ENCODE data around the gene FAM180A.
"Not testable (repeated sequence)": the region's sequence is repeated elsewhere in the genome, so short reads cannot be mapped to it uniquely, and the experiment has no call there.

FAM180A gene

DNA sequence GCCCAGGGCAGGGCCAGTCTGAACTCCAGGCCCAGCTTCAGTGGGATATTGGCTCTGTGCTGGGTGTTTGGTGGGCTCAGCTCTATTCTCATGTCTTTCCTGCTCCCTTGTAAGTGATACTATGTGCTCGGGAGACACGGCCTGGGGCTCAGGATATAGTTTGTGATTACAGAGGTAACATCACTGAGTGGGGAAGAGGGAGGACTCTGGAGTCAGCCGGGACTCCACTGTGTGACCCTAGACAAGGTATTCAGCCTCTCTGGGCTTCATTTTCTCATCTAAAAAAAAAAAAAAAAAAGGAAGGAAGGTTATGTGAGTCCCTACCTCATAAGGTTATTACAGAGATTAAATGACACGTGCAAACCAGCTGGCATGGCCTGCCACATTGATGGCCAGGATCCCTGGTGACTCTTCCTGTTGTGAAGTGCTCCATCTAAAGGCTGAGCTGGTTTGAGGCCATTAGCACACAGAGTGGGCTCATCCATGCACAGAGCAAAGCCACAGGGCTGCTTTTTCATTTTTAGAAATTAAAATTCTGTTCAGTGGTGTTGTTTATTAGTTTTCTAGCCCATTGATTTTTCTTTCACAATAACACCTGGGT lies 36.3 kb downstream of the FAM180A start:
- DNase-seq: no peak

DNA sequence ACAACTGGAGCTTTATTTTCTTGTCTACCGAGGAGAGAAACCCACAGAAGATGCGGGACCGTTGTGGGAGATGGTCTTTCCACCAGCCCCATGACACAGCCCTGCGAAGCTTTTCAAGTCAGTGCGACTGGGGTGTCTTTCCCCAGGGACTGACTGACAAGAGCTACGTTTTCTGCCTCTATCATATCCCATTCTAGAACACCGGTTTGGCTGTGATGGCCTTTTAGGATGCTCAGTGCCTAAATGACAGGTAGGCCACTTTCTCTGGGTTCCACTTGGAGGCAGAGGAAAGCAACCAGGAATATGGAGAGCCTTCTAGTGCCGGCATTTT lies 37.5 kb downstream of the FAM180A start:
- no peak for DNase-seq

DNA sequence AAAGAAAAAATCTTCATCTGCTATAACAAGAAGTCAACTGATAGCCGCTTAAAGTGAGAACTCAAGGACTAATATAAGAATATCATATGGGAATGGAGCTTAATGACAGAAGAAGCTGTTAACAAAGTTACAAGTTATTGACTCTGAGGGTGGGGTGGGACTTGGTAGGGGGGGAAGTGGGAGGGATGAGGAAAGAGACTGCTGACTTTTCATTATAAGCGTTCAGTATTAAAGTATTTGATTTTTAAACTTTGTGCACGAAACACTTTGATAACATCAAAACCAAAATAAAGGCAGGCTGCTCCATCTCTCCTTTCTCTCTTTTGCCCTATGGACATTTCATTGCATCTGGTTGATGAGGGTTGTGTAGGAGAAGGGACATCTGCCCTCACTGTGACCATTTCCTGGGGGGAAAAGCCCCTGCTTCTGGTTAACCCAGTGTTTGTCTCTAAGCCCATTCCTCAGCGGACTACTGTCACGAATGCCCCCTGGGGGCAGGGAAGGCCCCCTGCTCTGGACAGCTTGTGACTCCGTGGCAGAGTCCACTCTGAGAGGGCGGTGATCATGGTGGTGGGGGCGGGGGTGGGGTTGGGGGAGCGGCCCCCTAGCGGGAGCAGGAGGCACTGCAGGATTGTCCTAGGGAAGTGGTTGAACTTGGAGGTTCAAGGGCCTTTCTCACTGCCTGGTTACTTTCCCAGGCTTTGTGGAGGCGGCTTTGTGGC lies 38.0 kb downstream of the FAM180A start:
- DNase-seq: no peak

DNA sequence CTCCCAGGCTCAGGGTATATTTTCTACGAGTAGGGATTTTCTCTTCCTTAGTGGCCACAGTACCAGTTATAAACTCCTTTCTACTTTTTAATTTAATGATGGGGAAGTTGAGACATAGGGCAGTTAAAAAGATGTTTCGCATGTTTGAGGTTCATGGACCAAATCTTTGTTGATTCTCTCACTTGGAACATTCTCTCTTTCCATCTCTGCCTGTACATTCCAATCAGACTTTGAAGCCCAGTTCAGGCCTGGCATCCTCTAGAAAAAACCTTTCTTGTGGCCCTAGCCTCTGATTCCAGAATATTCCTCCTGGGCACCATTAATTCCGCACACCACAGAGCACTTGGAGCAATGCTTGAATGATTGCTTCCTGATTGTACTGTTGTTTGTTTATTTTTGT lies 39.1 kb downstream of the FAM180A start:
- no peak for DNase-seq

DNA sequence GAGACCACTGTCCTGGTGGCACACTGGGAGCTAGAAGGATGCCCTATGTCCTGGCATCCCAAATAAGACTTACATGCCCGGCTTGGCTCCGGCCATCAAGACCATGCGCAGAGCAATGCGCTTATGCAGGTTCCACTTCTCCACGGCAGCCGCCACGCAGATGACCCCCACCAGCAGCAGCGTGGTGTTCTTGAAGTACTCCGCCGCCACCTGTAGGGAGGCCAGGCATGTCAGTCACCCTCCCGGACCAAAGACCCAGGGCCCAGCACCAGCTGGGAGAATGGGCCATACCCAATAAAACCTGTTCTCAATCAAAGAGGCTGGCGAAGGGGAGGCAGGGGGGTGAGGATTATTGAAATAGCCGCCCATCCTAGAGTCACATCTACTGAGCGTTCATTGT lies 40.6 kb downstream of the FAM180A start:
- DNase-seq: no peak

DNA sequence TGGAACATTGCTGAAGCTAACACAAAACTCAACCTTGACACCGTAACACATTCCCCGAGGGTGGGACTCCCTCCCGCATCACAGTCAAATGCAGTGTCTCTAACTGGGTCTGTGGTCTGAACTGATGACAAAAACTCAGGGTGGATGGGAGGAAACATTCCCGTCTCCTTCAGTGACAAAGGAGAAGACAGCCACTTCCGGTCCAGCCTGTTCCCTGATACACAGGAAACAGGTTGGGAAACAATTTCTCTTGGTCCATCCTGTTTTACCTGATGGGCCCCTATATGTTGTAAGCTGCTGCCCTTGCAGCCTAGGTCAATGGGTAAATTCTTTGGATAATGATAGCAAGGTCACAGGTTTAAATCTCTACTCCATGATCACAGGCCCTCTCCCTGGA lies 41.0 kb downstream of the FAM180A start:
- no peak for DNase-seq

DNA sequence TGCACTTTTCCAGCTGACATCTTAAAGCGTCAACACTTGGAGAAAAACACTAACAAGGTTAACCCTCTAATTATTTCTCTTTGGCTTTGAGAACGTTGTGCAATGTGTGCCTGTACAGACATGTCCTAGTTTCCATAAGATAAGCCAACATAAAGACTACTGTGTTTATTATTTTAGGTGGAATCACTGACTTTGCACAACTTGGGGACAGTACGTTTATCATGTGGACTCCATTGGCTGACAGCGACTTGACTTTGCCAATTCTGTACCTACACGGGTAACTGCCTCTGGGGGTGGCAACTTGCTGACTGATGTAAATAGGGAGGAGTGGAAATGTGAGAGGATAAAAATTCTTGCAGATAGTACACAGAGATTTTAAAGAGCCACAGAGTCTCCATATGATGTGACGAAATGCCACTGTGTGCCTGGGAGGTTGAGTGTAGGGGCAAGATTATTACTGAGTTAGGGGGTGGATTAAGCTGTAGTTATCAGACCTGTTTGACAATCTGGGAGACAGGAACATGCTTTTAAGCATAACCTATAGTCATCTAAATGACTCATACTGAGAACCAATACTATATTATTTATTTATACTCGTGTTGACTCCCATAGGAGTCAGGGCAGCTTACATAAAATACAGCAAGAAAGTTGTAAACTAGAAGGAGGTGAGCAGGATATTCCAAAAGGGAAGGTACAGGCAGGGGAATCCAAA lies 41.6 kb downstream of the FAM180A start:
- no peak for DNase-seq

DNA sequence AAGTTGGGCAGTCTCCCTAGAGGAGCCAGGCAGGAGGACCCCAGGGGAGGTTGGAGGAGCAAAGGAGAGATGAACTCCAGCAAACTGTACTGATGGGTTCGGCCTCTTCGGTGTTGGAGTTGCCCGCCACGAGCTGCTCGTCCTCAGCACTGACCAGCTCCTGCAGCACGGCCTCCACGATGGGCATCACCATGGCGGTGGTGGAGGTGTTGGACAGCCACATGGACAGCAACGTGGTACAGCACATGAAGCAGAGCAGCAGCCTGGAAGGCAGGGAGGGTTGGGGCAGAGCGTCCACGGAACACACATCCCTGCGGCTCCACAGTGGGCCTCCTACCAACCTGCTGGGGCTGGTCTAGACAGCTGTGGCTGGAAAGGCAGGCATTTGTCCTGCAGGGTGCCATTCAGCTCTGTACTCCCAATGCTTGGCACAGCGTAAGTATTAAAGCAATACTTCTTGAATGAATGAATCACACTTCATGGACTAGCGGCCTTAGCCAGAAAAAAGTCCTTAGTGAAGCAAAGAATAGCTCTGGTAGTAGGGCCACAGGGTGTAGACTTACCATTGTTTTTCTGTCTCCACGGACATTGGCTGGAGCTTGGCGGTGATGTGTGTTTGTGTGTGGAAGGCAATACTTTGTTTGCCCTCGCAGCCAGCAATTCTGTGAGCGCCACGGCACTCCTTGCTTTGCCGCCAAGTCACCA lies 42.4 kb downstream of the FAM180A start:
- DNase-seq: no peak

DNA sequence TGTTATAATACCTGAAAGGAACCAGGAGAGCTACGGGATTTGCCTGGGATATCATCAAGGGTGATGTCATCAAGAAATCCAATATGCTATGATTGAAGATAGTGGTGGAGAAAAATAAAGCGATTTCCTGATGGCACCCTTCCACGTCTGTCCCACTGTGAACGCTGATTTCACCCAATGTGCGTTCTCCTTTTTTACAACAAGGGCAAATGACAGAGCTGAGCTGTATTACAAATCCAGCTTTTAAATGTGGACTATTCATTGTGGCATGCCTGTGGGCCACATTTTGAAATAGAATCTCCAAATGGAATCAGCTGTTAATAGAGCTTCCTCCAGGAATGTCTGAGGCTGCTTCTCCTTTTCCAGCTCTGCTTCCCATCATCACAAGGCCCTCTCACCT lies 43.9 kb downstream of the FAM180A start:
- DNase-seq: no peak

DNA sequence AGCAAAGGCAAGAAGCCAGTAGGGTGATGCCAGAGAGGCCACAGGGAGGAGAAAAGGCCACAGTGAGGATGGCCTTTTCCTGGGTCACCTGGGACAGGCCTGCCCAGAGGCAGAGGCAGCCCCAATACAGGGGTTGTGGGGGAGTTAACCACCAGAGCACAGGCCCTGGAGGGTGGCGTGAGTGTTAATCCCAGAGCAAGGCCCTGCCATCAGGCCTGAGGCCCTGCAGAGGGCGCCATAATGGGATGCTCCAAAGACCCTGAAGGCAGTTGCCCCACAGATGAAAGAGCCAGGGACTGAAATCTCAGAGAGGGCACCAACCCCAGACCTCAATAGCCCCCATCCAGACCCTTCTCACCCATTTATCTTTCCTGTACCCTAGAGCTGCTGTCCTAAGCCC lies 44.5 kb downstream of the FAM180A start:
- DNase-seq: no peak

DNA sequence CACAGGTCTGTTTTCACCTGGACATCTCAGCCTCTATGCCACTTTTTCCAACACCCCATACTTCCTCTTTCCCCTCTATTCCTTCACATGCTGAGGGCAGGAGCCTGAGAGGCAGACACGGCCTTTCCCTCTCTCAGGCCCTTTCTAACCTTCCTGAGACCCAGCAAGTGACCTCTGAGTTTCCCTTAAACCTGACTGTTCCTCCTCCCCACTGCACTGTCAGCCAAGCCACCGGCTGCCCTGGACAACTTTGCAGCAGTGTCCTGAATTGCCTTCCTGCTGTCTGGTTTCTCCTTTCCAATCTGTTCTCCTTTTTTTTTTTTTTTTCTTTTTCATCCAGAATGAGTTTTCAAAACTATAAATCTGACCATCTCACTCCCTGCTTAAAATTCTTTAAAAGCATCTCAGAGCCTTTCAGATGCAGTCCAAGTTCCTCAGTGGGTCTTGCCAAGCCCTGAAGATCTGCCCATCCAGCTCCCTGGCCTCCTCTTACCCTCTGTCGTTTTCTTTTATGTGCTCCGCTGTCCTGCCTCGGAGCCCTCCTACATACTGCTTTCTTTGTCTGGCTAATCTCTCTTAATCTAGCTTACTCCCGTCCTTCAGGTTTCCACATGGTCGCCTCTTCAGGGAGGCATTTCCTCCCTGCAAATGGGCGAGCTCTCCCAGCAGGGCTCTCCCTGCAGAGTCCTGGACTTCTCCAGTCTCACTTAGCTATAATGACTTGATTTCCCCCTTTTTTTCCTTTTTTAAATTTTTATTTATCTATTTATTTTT lies 51.1 kb downstream of the FAM180A start:
- DNase-seq: no peak

DNA sequence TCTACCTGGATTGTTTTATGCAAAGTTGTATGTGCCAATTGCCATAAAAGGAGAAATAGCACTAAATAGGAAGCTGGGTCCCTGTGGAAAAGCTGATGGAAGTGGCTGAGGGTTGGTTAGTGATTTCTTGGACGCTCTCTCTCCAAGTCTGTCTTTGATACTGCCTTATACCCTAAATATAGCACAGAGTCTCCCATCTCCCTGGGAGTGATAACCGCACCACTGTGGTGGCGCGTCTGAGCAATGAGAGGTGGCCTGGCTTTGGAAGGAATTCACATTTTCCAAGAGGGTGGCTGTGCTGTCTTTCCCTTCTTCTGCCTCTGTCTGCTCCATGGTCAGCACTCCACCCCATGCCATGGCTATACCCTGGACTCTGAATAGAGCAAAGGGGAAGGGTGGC lies 55.1 kb downstream of the FAM180A start:
- no peak for DNase-seq

DNA sequence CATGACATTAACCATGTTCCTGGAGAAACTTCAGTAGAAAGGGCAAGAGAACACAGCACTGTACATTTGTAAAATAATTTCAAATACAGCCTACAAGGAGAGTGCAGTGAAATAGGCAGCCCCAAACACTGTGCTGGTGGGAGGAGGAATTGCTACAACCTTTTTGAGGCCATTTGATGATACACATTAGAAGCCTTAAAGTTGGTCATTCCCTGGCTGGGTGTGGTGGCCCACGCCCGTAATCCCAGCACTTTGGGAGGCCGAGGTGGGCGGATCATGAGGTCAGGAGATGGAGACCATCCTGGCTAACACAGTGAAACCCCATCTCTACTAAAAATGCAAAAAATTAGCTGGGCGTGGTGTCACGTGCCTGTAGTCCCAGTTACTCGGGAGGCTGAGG lies 56.0 kb downstream of the FAM180A start:
- not testable (repeated sequence) for DNase-seq

DNA sequence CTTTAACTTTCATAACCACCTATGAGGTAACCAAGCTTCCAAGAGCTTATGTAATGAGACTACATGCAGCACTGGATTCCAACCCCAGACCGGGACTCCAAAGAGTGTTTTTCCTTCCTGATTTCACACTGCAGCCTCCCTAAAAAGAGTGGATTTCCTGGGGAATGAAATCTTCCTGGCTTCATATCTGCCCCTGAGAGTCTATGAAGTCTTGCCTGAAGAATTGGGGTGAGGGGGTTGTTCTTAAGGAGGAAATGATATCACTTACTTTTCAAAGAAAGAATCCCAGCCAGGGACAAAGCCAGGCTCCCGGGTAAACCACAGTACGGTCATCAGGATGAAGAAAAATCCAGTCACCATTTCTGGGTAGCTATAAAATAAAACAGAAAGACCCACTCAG lies 56.6 kb downstream of the FAM180A start:
- no peak for DNase-seq

DNA sequence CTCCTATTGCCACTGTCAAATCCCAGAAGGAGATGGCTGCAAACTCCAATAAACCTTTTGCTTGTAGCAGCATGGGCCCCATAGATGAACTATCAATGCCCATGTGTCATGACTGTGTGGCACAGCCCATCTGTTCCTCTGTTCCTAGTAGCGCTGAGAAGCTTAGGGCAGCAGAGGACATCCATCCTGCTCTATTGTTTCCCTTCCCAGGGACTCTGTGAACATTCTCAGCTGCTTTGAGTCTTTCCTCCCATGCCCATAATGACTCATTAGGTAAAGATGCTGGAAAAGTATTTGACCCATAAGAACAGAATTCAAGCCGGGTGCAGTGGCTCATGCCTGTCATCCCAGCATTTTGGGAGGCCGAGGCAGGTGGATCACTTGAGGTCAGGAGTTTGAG lies 58.0 kb downstream of the FAM180A start:
- no peak for DNase-seq

DNA sequence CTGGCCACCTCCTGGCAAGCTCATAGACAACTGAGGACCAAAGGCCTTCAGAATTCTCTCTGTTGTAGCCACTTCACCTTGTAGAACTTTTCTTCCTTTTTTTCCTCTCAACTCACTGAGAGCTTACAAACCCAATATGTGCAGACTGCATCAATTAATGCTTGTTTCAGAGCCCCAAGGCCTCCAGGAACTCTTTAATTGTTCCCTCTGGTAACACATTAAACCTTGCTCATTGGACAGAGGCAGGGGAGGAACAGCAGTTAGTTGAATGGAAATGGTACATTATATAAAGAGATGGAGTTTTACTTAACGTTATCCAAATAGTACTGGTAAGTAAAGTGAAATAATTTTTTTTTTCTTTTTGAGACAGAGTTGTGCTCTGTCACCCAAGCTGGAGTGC lies 61.1 kb downstream of the FAM180A start:
- DNase-seq: no peak

DNA sequence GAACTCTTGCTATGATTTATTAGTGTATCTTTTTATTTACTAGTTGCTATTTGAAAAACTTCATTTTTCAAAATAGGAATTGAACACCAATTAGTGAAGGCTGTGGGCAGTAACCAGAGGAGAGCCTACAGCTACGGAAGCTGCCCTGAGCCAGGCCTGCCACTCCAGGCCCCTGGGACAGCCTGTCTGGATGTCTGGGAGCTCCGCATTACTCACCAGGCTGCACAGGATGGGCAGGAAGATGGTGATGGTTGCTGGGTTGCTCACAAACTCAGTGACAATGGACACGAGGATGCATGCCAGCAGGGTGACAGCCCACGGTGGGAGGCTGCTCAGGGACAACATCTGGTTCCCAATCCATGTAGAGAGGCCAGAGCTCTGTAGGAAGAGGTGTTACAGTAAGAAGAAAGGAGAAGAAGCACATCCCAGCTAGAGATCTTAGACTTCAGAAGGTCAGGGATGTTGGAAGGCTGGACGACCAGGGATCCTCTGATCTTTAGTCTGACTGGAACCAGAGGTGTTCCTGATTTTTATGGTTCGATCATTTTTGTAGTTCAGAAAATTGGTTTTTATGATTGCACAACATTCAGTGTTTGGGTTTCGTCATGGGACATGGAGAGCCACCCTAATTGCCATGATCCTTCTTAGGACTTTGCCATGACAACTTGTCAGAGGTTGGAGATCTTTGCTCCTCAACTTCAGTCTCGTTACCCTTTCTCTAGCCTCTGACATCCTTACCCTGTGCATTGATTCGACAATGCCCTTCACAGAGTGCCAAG lies 63.1 kb downstream of the FAM180A start:
- DNase-seq: no peak

DNA sequence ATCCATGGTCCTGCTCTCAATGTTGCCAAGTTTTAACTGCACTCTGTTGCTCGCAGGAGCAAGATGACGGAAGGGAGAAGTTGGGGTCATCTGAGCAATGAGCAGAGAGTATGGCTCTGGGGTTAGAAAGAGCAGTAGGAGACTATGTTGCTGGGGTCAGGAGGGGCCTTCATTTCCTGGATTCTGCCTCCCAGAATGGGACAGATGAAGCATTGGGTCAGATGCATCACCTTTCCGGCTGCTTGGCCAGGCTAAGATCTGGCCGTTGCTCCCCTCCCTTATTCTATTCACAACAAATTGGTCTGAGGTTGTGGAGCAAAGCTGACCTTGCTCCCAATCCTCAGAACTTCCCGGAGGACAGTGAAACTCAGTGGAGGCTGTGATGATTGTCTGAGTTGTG lies 63.9 kb downstream of the FAM180A start:
- DNase-seq: no peak

DNA sequence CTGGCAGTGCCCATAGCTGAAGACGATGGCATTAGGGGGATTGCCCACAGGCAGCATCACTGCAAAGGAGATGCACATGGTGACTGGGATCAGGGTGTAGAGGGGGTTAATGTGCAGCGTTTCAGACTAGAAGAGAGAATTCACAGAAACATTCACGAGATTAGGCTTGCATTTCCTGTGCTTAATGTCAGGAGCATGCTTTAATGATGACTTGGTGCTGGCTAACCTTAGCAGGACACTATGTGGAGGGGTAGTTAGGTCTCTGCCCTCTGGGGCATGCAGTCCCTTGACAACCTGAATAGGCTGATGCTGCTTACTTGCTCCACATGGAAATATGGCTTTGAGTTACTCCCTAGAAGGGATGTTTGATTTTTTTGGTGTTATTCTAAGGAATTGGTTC lies 64.5 kb downstream of the FAM180A start:
- DNase-seq: no peak

DNA sequence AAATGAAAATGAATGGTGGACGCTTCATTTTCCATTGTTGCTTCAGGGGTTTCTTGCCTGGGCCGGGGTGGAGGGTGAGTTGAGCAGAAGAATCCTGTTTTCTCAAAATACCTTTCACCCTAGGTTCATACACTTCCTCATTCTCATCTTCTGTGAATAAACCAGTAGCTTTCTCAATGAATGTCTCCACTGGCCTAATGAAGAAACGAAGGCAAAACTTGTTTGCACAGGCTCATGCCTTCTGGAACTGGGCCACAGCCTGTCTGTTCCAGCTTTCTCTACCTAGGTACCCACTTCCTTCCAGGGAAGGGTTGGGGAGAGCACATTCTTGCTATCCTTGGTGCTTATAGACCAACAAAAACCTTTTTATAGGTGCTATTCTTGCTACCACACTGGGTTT lies 65.0 kb downstream of the FAM180A start:
- no peak for DNase-seq

DNA sequence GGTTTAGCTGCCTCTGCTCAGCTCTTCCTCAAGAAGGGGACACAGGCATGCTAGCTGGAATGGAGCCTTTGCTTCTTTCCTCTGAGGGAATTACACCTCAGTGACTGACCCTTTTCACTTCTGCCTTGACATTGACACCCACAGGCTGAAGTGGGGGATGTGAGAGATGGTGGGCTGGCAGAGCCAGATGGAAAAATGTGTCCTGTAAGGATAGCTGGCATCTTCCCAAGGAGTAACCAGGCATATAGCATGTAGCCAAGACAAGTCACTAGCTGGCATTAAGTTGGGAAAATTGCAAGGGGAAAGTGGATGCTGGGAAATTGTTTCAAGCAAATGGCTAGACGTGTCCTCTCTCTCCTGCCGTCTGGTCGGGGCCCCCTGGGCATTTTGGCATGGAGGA lies 66.4 kb downstream of the FAM180A start:
- DNase-seq: no peak

DNA sequence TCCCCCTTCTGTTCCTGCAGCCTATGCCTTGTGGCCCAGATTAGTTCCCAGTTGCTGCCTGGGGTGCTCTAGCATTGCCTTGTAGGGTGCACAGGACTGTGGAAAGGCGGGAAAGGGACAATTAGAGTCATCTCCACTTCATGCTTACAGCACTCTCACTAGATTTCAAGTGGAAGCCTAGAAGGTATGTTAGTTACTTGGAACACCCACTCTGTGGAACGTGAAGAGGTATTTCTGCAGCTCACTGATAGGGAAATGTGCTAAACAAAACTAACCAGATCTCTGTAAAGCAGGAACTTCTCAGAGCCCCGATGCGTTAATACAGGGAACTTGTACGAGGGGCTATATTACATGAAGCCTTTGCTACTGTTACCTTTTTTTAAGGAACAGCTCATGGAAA lies 66.9 kb downstream of the FAM180A start:
- no peak for DNase-seq
